Measurements from ENCODE around the gene OGFRL1.

Gene OGFRL1

GRCh38 chr6:71336901-71337300 lies 48.3 kb downstream of the OGFRL1 start:
- no peak for TF ChIP-seq ZFP3 (CRISPR knock-in tag; IDR thresholded peaks at IDR 0.05)
- ATAC-seq = no peak

- no peak for ATAC-seq
- TF ChIP-seq TCF4 (CRISPR knock-in tag; IDR thresholded peaks at IDR 0.05; ENCODE audit: borderline replicate concordance) (no peak), PPARA (CRISPR knock-in tag; IDR thresholded peaks at IDR 0.05; ENCODE audit: borderline replicate concordance) (no peak), ARNTL (CRISPR knock-in tag; IDR thresholded peaks at IDR 0.05; ENCODE audit: borderline replicate concordance, low read depth) (no peak), ESRRG (CRISPR knock-in tag; IDR thresholded peaks at IDR 0.05) (no peak), ZC3H10 (CRISPR knock-in tag; IDR thresholded peaks at IDR 0.05) (no peak)
These were observed 50.1 kb downstream of the OGFRL1 start for GRCh38 chr6:71338540-71339316.

GRCh38 chr6:71342772-71343171 lies 54.2 kb downstream of the OGFRL1 start:
- ATAC-seq = no peak
- TF ChIP-seq ZFP3 (CRISPR knock-in tag; IDR thresholded peaks at IDR 0.05) = no peak
- TF ChIP-seq TSHZ2 (CRISPR knock-in tag; IDR thresholded peaks at IDR 0.05) = no peak
- TF ChIP-seq ZNF8 (CRISPR knock-in tag; IDR thresholded peaks at IDR 0.05) = no peak
- no peak for TF ChIP-seq CSDC2 (CRISPR knock-in tag; IDR thresholded peaks at IDR 0.05)
- no peak for TF ChIP-seq CREB5 (CRISPR knock-in tag; IDR thresholded peaks at IDR 0.05; ENCODE audit: low read depth)
- no peak for TF ChIP-seq SNAI2 (CRISPR knock-in tag; IDR thresholded peaks at IDR 0.05)
- TF ChIP-seq ZNF70 (CRISPR knock-in tag; IDR thresholded peaks at IDR 0.05) = no peak
- TF ChIP-seq ESRRG (CRISPR knock-in tag; IDR thresholded peaks at IDR 0.05) = no peak
- no peak for TF ChIP-seq TOX (CRISPR knock-in tag; IDR thresholded peaks at IDR 0.05; ENCODE audit: borderline replicate concordance)
- TF ChIP-seq GLIS3 (CRISPR knock-in tag; IDR thresholded peaks at IDR 0.05) = no peak
- no peak for TF ChIP-seq ISL1 (CRISPR knock-in tag; IDR thresholded peaks at IDR 0.05)
- TF ChIP-seq ZNF565 (CRISPR knock-in tag; conservative IDR thresholded peaks at IDR 0.05; ENCODE audit: low read depth) = no peak
- no peak for TF ChIP-seq POU6F1 (CRISPR knock-in tag; IDR thresholded peaks at IDR 0.05; ENCODE audit: borderline replicate concordance, low read depth)

GRCh38 chr6:71345476-71346333 lies 57.1 kb downstream of the OGFRL1 start:
- TF ChIP-seq ISL1 (CRISPR knock-in tag; IDR thresholded peaks at IDR 0.05) (peak; percentile 41; the same call in 1 of the 2 replicates), BACH2 (CRISPR knock-in tag; IDR thresholded peaks at IDR 0.05; ENCODE audit: borderline replicate concordance) (no peak), ZC3H10 (CRISPR knock-in tag; IDR thresholded peaks at IDR 0.05) (peak; percentile 62; the same call in 1 of the 2 replicates)
- ATAC-seq = peak; percentile 53; the same call in 2 of the 3 replicates

- ATAC-seq = no peak
- TF ChIP-seq TOX (CRISPR knock-in tag; IDR thresholded peaks at IDR 0.05; ENCODE audit: borderline replicate concordance) = no peak
- no peak for TF ChIP-seq POU6F1 (CRISPR knock-in tag; IDR thresholded peaks at IDR 0.05; ENCODE audit: borderline replicate concordance, low read depth)
- TF ChIP-seq PATZ1 (CRISPR knock-in tag; IDR thresholded peaks at IDR 0.05; ENCODE audit: borderline replicate concordance) = no peak
- no peak for TF ChIP-seq OSR1 (CRISPR knock-in tag; IDR thresholded peaks at IDR 0.05)
- TF ChIP-seq ZFP3 (CRISPR knock-in tag; IDR thresholded peaks at IDR 0.05) = no peak
- TF ChIP-seq TCF4 (CRISPR knock-in tag; IDR thresholded peaks at IDR 0.05; ENCODE audit: borderline replicate concordance) = no peak
These were observed 57.7 kb downstream of the OGFRL1 start for GRCh38 chr6:71346334-71346694.

All from SK-N-SH treated with all-trans-retinoic acid at 6 μM for 48 hours (cell line).